ENCODE data around the gene CDHR4. TPM values are rescaled to one million over a fixed set of nuclear protein-coding genes. Genes with fewer than 3 reads are reported as not detected.
"Not testable (repeated sequence)": the region's sequence is repeated elsewhere in the genome, so short reads cannot be mapped to it uniquely, and the experiment has no call there.

CDHR4 gene
- total and polyA plus RNA-seq, 10 donors = 0.06 to 0.29 TPM; not detected in 8

GRCh38 chr3:49756036-49756435 is 43.6 kb downstream of the CDHR4 start:
- TF ChIP-seq CTCF (IDR thresholded peaks at IDR 0.05 in 8 of 11, conservative IDR thresholded peaks at IDR 0.05 in 3 of 11) = no peak
- no peak for TF ChIP-seq POLR2AphosphoS5 (IDR thresholded peaks at IDR 0.05)
- no peak for TF ChIP-seq POLR2A (IDR thresholded peaks at IDR 0.05)
- Histone ChIP-seq H3K36me3 (peaks cover 0 to 28% (median 0%) of the 10 kb centered on the region in 6 donors), H3K9me3 (no peaks in the 10 kb centered on the region), H3K4me3 (no peak overlapping the region), H3K4me1 (peaks cover 0 to 68% (median 20%) of the 10 kb centered on the region in 6 donors), H3K27me3 (replicated peaks in 1 of 7) (no peaks in the 10 kb centered on the region), H3K27ac (no peak overlapping the region)
- intact Hi-C loops (cut with DNase I; ENCODE audit: low total_unique reads) = no loop called here
- no peak for DNase-seq
- WGBS, 5 donors = 50 to 76% (median 65%) methylated on average over 1 of the region's 1 CpG

GRCh38 chr3:49754536-49754935 is 45.1 kb downstream of the CDHR4 start:
- no peak for TF ChIP-seq CTCF (IDR thresholded peaks at IDR 0.05 in 8 of 11, conservative IDR thresholded peaks at IDR 0.05 in 3 of 11)
- TF ChIP-seq POLR2A (IDR thresholded peaks at IDR 0.05) = no peak
- no peak for TF ChIP-seq POLR2AphosphoS5 (IDR thresholded peaks at IDR 0.05)
- intact Hi-C loops (cut with DNase I; ENCODE audit: low total_unique reads) = no loop called here
- no peak for DNase-seq
- H3K36me3 ChIP-seq = peaks cover 0 to 32% (median 0%) of the 10 kb centered on the region in 6 donors
- peaks cover 0 to 60% (median 20%) of the 10 kb centered on the region in 6 donors for H3K4me1 ChIP-seq
- no peaks in the 10 kb centered on the region for H3K9me3 ChIP-seq
- H3K27ac ChIP-seq = no peak overlapping the region
- 77 to 97% (median 81%) methylated on average over 1 of the region's 1 CpG for WGBS, 5 donors
- no peaks in the 10 kb centered on the region for H3K27me3 ChIP-seq (replicated peaks in 1 of 7)
- H3K4me3 ChIP-seq = no peak overlapping the region

- Histone ChIP-seq H3K4me1 (peaks cover 0 to 29% (median 17%) of the 10 kb centered on the region in 6 donors), H3K27me3 (replicated peaks in 1 of 7) (no peaks in the 10 kb centered on the region), H3K36me3 (peaks cover 0 to 61% (median 17%) of the 10 kb centered on the region in 6 donors), H3K27ac (no peak overlapping the region), H3K9me3 (no peaks in the 10 kb centered on the region), H3K4me3 (no peak overlapping the region)
- no peak for DNase-seq
- intact Hi-C loops (cut with DNase I; ENCODE audit: low total_unique reads) = no loop called here
- WGBS, 5 donors = 91 to 97% (median 92%) methylated on average over 4 of the region's 4 CpGs
- TF ChIP-seq CTCF (IDR thresholded peaks at IDR 0.05 in 8 of 11, conservative IDR thresholded peaks at IDR 0.05 in 3 of 11) (no peak), POLR2A (IDR thresholded peaks at IDR 0.05) (no peak), POLR2AphosphoS5 (IDR thresholded peaks at IDR 0.05) (no peak)
Observed at GRCh38 chr3:49751501-49751900, 48.2 kb downstream of the CDHR4 start.

GRCh38 chr3:49750056-49750455 is 49.6 kb downstream of the CDHR4 start:
- DNase-seq = no peak
- no peak overlapping the region for H3K27ac ChIP-seq
- peaks cover 0 to 18% (median 9%) of the 10 kb centered on the region in 6 donors for H3K4me1 ChIP-seq
- no peak overlapping the region for H3K4me3 ChIP-seq
- intact Hi-C loops (cut with DNase I; ENCODE audit: low total_unique reads) = no loop called here
- peaks cover 0 to 76% (median 23%) of the 10 kb centered on the region in 6 donors for H3K36me3 ChIP-seq
- no peaks in the 10 kb centered on the region for H3K27me3 ChIP-seq (replicated peaks in 1 of 7)
- 90 to 97% (median 94%) methylated on average over 4 of the region's 4 CpGs for WGBS, 5 donors
- TF ChIP-seq CTCF (IDR thresholded peaks at IDR 0.05 in 8 of 11, conservative IDR thresholded peaks at IDR 0.05 in 3 of 11) = no peak
- no peak for TF ChIP-seq POLR2A (IDR thresholded peaks at IDR 0.05)
- TF ChIP-seq POLR2AphosphoS5 (IDR thresholded peaks at IDR 0.05) = no peak
- H3K9me3 ChIP-seq = no peaks in the 10 kb centered on the region

- DNase-seq; intact Hi-C loops (cut with DNase I; ENCODE audit: low total_unique reads); H3K27me3 ChIP-seq (replicated peaks in 1 of 7); H3K4me1 ChIP-seq; H3K27ac ChIP-seq; H3K9me3 ChIP-seq; H3K4me3 ChIP-seq: not testable (repeated sequence)
- H3K36me3 ChIP-seq = peaks cover 0 to 88% (median 27%) of the 10 kb centered on the region in 6 donors
- 91 to 95% (median 93%) methylated on average over 5 of the region's 5 CpGs for WGBS, 5 donors
Observed at GRCh38 chr3:49748874-49749273, 50.8 kb downstream of the CDHR4 start.
